Measurements from ENCODE around the gene NAA20. TPM values are rescaled to one million over a fixed set of nuclear protein-coding genes. Genes with fewer than 3 reads are reported as not detected.

The NAA20 gene
- polyA plus RNA-seq, 1 donor (not counting 4 experiments of a cell fraction or from before 2014, with no cell fraction given), result 204 TPM

GRCh38 chr20:19975436-19975799, 41.7 kb upstream of the NAA20 start:
- peak overlapping the region; percentile 96 for H3K27ac ChIP-seq (ENCODE audit: control insufficient read depth, insufficient read depth, low read length)
- no peaks in the 10 kb centered on the region for H3K27me3 ChIP-seq (ENCODE audit: control insufficient read depth, extremely low read depth, insufficient read depth, low read length)
- peak overlapping the region; percentile 82 to 94 (median 89) for H3K4me3 ChIP-seq (ENCODE audit: control insufficient read depth in 2 of 3, extremely low read depth in 1 of 3, insufficient read depth in 2 of 3, low read depth in 1 of 3, low read length in 3 of 3)
- H3K36me3 ChIP-seq (ENCODE audit: control insufficient read depth in 2 of 2, extremely low read depth in 1 of 2, insufficient read depth in 2 of 2, low read length in 2 of 2), result peaks cover 0 to 18% of the 10 kb centered on the region in 2 experiments
- H2AFZ ChIP-seq (ENCODE audit: control insufficient read depth, low read length), result peak overlapping the region; percentile 14
- no peak for DNase-seq (ENCODE audit: low read depth, low spot score)
- H3K9ac ChIP-seq (ENCODE audit: control insufficient read depth, extremely low read depth, insufficient read depth, low read length), result peak overlapping the region; percentile 95
- no peak for FAIRE-seq
- H3K9me1 ChIP-seq (ENCODE audit: control insufficient read depth, extremely low read depth, insufficient read depth, low read length), result no peaks in the 10 kb centered on the region
- H3K4me1 ChIP-seq (ENCODE audit: control insufficient read depth, extremely low read depth, insufficient read depth, low read length), result peaks cover 44% of the 10 kb centered on the region
- no peaks in the 10 kb centered on the region for H4K20me1 ChIP-seq (ENCODE audit: control insufficient read depth, extremely low read depth, insufficient read depth, low read length)
- peaks cover 51% of the 10 kb centered on the region for H3K79me2 ChIP-seq (ENCODE audit: control insufficient read depth, insufficient read depth, low read length)
- H3K9me3 ChIP-seq (ENCODE audit: control insufficient read depth, low read depth, low read length), result no peaks in the 10 kb centered on the region
- peak overlapping the region; percentile 93 for H3K4me2 ChIP-seq (ENCODE audit: control insufficient read depth, extremely low read depth, insufficient read depth, low read depth, low read length)
- dilution Hi-C loops (cut with MboI; ENCODE audit: extremely low pct_ligation_motif_present, low sequenced_read_pairs), result no loop called here
- no peak for TF ChIP-seq EZH2 (IDR thresholded peaks at IDR 0.05; ENCODE audit: low read length)
- TF ChIP-seq CTCF (optimal IDR thresholded peaks at IDR 0.05 in 1 of 3, IDR thresholded peaks at IDR 0.05 in 1 of 3, conservative IDR thresholded peaks at IDR 0.05 in 1 of 3; ENCODE audit: extremely low read depth in 1 of 3, insufficient read depth in 2 of 3, low read length in 3 of 3), result no peak

GRCh38 chr20:19975901-19976300, 41.3 kb upstream of the NAA20 start:
- Histone ChIP-seq H3K9ac (ENCODE audit: control insufficient read depth, extremely low read depth, insufficient read depth, low read length) (peak overlapping the region; percentile 95), H3K4me3 (ENCODE audit: control insufficient read depth in 2 of 3, extremely low read depth in 1 of 3, insufficient read depth in 2 of 3, low read depth in 1 of 3, low read length in 3 of 3) (peak overlapping the region; percentile 82 to 94 (median 89)), H3K36me3 (ENCODE audit: control insufficient read depth in 2 of 2, extremely low read depth in 1 of 2, insufficient read depth in 2 of 2, low read length in 2 of 2) (peaks cover 0 to 18% of the 10 kb centered on the region in 2 experiments), H3K4me1 (ENCODE audit: control insufficient read depth, extremely low read depth, insufficient read depth, low read length) (peaks cover 49% of the 10 kb centered on the region), H3K27me3 (ENCODE audit: control insufficient read depth, extremely low read depth, insufficient read depth, low read length) (no peaks in the 10 kb centered on the region), H3K27ac (ENCODE audit: control insufficient read depth, insufficient read depth, low read length) (peak overlapping the region; percentile 96), H3K9me1 (ENCODE audit: control insufficient read depth, extremely low read depth, insufficient read depth, low read length) (no peaks in the 10 kb centered on the region), H3K9me3 (ENCODE audit: control insufficient read depth, low read depth, low read length) (no peaks in the 10 kb centered on the region), H2AFZ (ENCODE audit: control insufficient read depth, low read length) (no peak overlapping the region), H3K79me2 (ENCODE audit: control insufficient read depth, insufficient read depth, low read length) (peaks cover 56% of the 10 kb centered on the region), H4K20me1 (ENCODE audit: control insufficient read depth, extremely low read depth, insufficient read depth, low read length) (no peaks in the 10 kb centered on the region), H3K4me2 (ENCODE audit: control insufficient read depth, extremely low read depth, insufficient read depth, low read depth, low read length) (peak overlapping the region; percentile 93)
- no peak for DNase-seq (ENCODE audit: low read depth, low spot score)
- no peak for TF ChIP-seq CTCF (optimal IDR thresholded peaks at IDR 0.05 in 1 of 3, IDR thresholded peaks at IDR 0.05 in 1 of 3, conservative IDR thresholded peaks at IDR 0.05 in 1 of 3; ENCODE audit: extremely low read depth in 1 of 3, insufficient read depth in 2 of 3, low read length in 3 of 3)
- TF ChIP-seq EZH2 (IDR thresholded peaks at IDR 0.05; ENCODE audit: low read length), result no peak
- dilution Hi-C loops (cut with MboI; ENCODE audit: extremely low pct_ligation_motif_present, low sequenced_read_pairs), result no loop called here
- FAIRE-seq, result no peak
